K562 (cell line): ENCODE results near the gene RPL10A. TPM values are rescaled to one million over a fixed set of nuclear protein-coding genes. Genes with fewer than 3 reads are reported as not detected.

ENCODE experiments used
- CBX3 ChIP-seq, 2 experiments: IDR thresholded peaks; 1 replicate in 1 of 2; 2 replicates in 1 of 2; pipeline ENCODE4 v1.6.1; 2012; ENCODE audit warnings: inconsistent platforms in 2 of 2, low read length in 2 of 2, borderline replicate concordance in 1 of 2, control low read depth in 1 of 2
- EGR1 ChIP-seq: fragments of 450-650 bp; conservative IDR thresholded peaks from 2 replicates; pipeline ENCODE4 v1.6.1; 2017; ENCODE audit warnings: mild to moderate bottlenecking
- ELF4 ChIP-seq: fragments of 450-650 bp; formaldehyde crosslinking; IDR thresholded peaks from 2 replicates; pipeline ENCODE4 v1.4.0; 2022; ENCODE audit warnings: missing genetic modification characterization
- ETS2 ChIP-seq: IDR thresholded peaks from 2 replicates; pipeline ENCODE4 v1.6.1; 2016; ENCODE audit warnings: borderline replicate concordance, missing genetic modification characterization, mild to moderate bottlenecking, moderate library complexity, missing compliant biosample characterization; ENCODE audit not compliant: poor library complexity, severe bottlenecking
- HMG20B ChIP-seq: fragments of 250-450 bp; sonication (Bioruptor Pico); IDR thresholded peaks from 2 replicates; pipeline ENCODE4 v1.5.0; 2021; ENCODE audit warnings: mild to moderate bottlenecking
- NFIC ChIP-seq: fragments of 450-650 bp; IDR thresholded peaks from 2 replicates; pipeline ENCODE4 v1.6.1; 2017; ENCODE audit warnings: mild to moderate bottlenecking, inconsistent platforms
- NFRKB ChIP-seq: fragments of 450-650 bp; IDR thresholded peaks from 2 replicates; pipeline ENCODE4 v1.6.1; 2016; ENCODE audit warnings: low read depth
- TBL1XR1 ChIP-seq, 2 experiments: IDR thresholded peaks; 2 replicates each; pipeline ENCODE4 v1.6.1; 2012; ENCODE audit warnings: improper control_type of control experiment in 2 of 2, low read length in 2 of 2, mild to moderate bottlenecking in 1 of 2
- TCFL5 ChIP-seq: fragments of 250-450 bp; sonication (Bioruptor Pico); conservative IDR thresholded peaks from 2 replicates; pipeline ENCODE4 v1.6.1; 2021; ENCODE audit warnings: mild to moderate bottlenecking, moderate library complexity, matching md5 sums
- XRCC5 ChIP-seq: fragments of 200-400 bp; formaldehyde crosslinking; IDR thresholded peaks from 2 replicates; pipeline ENCODE4 v1.6.1; 2017; ENCODE audit warnings: low read depth, mild to moderate bottlenecking, low read length
- ZNF408 ChIP-seq: fragments of 250-450 bp; sonication (Bioruptor Pico); IDR thresholded peaks from 2 replicates; pipeline ENCODE4 v1.4.0; 2020; ENCODE audit warnings: low read depth, mild to moderate bottlenecking, moderate library complexity
- ZNF584 ChIP-seq: fragments of 200-800 bp; sonication (Bioruptor generic); IDR thresholded peaks from 2 replicates; pipeline ENCODE4 v1.6.1; 2016; ENCODE audit warnings: low read depth, mild to moderate bottlenecking, missing genetic modification characterization, missing compliant biosample characterization
- ZNF778 ChIP-seq: fragments of 450-650 bp; formaldehyde crosslinking; IDR thresholded peaks from 2 replicates; pipeline ENCODE4 v1.4.0; 2020; ENCODE audit warnings: mild to moderate bottlenecking, moderate library complexity
- polyA plus RNA-seq, 8 experiments: library from polyadenylated mRNA; depleted of rRNA in 4 of 8; stranded (reverse) in 5 of 8; unstranded in 3 of 8; fragments of >200 nt; fragmentation: Nextera tagmentation in 2 of 8; fragmentation: Illumina TruSeq in 1 of 8; extraction: Ambion mirVana in 2 of 8; extraction: Trizol in 1 of 8; gene quantifications; 2 replicates each; pipeline versions ENCODE4 v1.2.1 to v1.2.3, GENCODE V29; 2011 to 2014; ENCODE audit warnings: inconsistent platforms in 1 of 8, missing spikeins in 1 of 8
- total RNA-seq, 7 experiments: library from RNA; depleted of rRNA in 6 of 7; stranded (reverse); fragments of >200 nt in 6 of 7; fragmentation: Illumina TruSeq in 2 of 7; extraction: Trizol in 2 of 7; gene quantifications; 2 replicates each; pipeline versions ENCODE4 v1.2.1 to v1.2.3, GENCODE V29; 2011 to 2021; ENCODE audit warnings: low replicate concordance in 1 of 7
- TF ChIP-seq, protein P1 (sequence below): fragments of 450-650 bp; formaldehyde crosslinking; conservative IDR thresholded peaks from 2 replicates; pipeline ENCODE4 v1.4.0; 2022; ENCODE audit warnings: mild to moderate bottlenecking, missing genetic modification characterization
- TF ChIP-seq, protein P2 (sequence below): fragments of 250-450 bp; sonication (Bioruptor Pico); IDR thresholded peaks from 2 replicates; pipeline ENCODE4 v1.9.0; 2021; ENCODE audit warnings: mild to moderate bottlenecking
- TF ChIP-seq, protein P3 (sequence below): fragments of 450-650 bp; IDR thresholded peaks from 2 replicates; pipeline ENCODE4 v1.6.1; 2016; ENCODE audit warnings: mild to moderate bottlenecking, moderate library complexity

RPL10A gene
- total and polyA plus RNA-seq, 9 of the 15 experiments (the other 6 are each of a cell fraction or from before 2014, with no cell fraction given) = 1,589 to 3,237 (median 2,116) TPM

DNA sequence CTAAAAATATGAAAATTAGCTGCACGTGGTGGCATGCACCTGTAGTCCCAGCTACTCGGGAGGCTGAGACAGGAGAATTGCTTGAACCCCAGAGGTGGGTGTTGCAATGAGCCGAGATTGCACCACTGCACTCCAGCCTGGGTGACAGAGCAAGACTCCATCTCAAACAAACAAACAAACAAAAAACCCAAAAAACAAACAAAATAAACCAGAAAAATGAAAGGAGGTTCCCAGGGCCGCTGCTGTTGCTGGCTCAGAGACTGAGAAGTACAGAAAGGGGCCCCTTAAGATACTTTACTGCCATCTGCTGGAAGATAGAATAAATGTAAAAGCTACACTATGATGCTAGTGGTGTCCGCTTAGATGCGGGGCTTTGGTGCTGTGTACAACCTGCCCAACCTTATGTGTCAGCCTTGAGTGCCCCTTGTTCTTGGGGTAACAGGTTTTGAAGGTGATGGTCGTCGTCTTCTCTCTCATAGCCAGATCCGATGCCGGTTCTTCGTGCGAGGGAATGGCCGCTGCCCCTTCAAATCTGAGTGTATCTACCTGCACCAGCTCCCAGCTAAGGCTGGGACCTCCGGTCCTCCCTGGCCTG lies 18.8 kb upstream of the RPL10A start (continued):
- TF ChIP-seq, protein P1, sequence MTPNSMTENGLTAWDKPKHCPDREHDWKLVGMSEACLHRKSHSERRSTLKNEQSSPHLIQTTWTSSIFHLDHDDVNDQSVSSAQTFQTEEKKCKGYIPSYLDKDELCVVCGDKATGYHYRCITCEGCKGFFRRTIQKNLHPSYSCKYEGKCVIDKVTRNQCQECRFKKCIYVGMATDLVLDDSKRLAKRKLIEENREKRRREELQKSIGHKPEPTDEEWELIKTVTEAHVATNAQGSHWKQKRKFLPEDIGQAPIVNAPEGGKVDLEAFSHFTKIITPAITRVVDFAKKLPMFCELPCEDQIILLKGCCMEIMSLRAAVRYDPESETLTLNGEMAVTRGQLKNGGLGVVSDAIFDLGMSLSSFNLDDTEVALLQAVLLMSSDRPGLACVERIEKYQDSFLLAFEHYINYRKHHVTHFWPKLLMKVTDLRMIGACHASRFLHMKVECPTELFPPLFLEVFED = 0 out of 2 replicates have a peak, but pooled peaks have one; percentile 30
- TF ChIP-seq XRCC5 (peak; percentile 74), TBL1XR1 (IDR thresholded peaks at IDR 0.05; ENCODE audit: low read length in 2 of 2) (no peak), ETS2 (tag) (no peak), NFRKB (no peak), CBX3 (IDR thresholded peaks at IDR 0.05; ENCODE audit: borderline replicate concordance in 1 of 2, low read length in 2 of 2) (no peak), ZNF778 (CRISPR knock-in tag) (no peak), ELF4 (no peak), ZNF584 (CRISPR knock-in tag) (no peak), TCFL5 (CRISPR knock-in tag) (no peak), HMG20B (CRISPR knock-in tag) (no peak), NFIC (no peak), EGR1 (no peak), ZNF408 (no peak)
- TF ChIP-seq, protein P2, sequence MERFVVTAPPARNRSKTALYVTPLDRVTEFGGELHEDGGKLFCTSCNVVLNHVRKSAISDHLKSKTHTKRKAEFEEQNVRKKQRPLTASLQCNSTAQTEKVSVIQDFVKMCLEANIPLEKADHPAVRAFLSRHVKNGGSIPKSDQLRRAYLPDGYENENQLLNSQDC (CRISPR knock-in tag) = no peak
- TF ChIP-seq, protein P3, sequence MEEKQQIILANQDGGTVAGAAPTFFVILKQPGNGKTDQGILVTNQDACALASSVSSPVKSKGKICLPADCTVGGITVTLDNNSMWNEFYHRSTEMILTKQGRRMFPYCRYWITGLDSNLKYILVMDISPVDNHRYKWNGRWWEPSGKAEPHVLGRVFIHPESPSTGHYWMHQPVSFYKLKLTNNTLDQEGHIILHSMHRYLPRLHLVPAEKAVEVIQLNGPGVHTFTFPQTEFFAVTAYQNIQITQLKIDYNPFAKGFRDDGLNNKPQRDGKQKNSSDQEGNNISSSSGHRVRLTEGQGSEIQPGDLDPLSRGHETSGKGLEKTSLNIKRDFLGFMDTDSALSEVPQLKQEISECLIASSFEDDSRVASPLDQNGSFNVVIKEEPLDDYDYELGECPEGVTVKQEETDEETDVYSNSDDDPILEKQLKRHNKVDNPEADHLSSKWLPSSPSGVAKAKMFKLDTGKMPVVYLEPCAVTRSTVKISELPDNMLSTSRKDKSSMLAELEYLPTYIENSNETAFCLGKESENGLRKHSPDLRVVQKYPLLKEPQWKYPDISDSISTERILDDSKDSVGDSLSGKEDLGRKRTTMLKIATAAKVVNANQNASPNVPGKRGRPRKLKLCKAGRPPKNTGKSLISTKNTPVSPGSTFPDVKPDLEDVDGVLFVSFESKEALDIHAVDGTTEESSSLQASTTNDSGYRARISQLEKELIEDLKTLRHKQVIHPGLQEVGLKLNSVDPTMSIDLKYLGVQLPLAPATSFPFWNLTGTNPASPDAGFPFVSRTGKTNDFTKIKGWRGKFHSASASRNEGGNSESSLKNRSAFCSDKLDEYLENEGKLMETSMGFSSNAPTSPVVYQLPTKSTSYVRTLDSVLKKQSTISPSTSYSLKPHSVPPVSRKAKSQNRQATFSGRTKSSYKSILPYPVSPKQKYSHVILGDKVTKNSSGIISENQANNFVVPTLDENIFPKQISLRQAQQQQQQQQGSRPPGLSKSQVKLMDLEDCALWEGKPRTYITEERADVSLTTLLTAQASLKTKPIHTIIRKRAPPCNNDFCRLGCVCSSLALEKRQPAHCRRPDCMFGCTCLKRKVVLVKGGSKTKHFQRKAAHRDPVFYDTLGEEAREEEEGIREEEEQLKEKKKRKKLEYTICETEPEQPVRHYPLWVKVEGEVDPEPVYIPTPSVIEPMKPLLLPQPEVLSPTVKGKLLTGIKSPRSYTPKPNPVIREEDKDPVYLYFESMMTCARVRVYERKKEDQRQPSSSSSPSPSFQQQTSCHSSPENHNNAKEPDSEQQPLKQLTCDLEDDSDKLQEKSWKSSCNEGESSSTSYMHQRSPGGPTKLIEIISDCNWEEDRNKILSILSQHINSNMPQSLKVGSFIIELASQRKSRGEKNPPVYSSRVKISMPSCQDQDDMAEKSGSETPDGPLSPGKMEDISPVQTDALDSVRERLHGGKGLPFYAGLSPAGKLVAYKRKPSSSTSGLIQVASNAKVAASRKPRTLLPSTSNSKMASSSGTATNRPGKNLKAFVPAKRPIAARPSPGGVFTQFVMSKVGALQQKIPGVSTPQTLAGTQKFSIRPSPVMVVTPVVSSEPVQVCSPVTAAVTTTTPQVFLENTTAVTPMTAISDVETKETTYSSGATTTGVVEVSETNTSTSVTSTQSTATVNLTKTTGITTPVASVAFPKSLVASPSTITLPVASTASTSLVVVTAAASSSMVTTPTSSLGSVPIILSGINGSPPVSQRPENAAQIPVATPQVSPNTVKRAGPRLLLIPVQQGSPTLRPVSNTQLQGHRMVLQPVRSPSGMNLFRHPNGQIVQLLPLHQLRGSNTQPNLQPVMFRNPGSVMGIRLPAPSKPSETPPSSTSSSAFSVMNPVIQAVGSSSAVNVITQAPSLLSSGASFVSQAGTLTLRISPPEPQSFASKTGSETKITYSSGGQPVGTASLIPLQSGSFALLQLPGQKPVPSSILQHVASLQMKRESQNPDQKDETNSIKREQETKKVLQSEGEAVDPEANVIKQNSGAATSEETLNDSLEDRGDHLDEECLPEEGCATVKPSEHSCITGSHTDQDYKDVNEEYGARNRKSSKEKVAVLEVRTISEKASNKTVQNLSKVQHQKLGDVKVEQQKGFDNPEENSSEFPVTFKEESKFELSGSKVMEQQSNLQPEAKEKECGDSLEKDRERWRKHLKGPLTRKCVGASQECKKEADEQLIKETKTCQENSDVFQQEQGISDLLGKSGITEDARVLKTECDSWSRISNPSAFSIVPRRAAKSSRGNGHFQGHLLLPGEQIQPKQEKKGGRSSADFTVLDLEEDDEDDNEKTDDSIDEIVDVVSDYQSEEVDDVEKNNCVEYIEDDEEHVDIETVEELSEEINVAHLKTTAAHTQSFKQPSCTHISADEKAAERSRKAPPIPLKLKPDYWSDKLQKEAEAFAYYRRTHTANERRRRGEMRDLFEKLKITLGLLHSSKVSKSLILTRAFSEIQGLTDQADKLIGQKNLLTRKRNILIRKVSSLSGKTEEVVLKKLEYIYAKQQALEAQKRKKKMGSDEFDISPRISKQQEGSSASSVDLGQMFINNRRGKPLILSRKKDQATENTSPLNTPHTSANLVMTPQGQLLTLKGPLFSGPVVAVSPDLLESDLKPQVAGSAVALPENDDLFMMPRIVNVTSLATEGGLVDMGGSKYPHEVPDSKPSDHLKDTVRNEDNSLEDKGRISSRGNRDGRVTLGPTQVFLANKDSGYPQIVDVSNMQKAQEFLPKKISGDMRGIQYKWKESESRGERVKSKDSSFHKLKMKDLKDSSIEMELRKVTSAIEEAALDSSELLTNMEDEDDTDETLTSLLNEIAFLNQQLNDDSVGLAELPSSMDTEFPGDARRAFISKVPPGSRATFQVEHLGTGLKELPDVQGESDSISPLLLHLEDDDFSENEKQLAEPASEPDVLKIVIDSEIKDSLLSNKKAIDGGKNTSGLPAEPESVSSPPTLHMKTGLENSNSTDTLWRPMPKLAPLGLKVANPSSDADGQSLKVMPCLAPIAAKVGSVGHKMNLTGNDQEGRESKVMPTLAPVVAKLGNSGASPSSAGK = no peak; the same call in none of the 2 replicates
